ENCODE data around the gene VEGFC. TPM values are rescaled to one million over a fixed set of nuclear protein-coding genes. Genes with fewer than 3 reads are reported as not detected.

Gene VEGFC
- total and polyA plus RNA-seq, 10 of the 15 experiments (the other 5 are each of a cell fraction or from before 2014, with no cell fraction given), result 0.03 to 0.04 TPM; not detected in 8

GRCh38 chr4:176635372-176636261 lies 157.1 kb downstream of the VEGFC start:
- no peak for TF ChIP-seq GABPA (IDR thresholded peaks at IDR 0.05; ENCODE audit: low read depth)
- no peak for TF ChIP-seq YY1 (IDR thresholded peaks at IDR 0.05; ENCODE audit: low read depth, low read length)
- TF ChIP-seq ZBED1 (IDR thresholded peaks at IDR 0.05; ENCODE audit: borderline replicate concordance), result no peak
- no peak for TF ChIP-seq SMARCA5 (IDR thresholded peaks at IDR 0.05)
- no peak for TF ChIP-seq CTCF (IDR thresholded peaks at IDR 0.05 in 2 of 3, conservative IDR thresholded peaks at IDR 0.05 in 1 of 3; ENCODE audit: control insufficient read depth in 2 of 3, extremely low read depth in 1 of 3, insufficient read depth in 1 of 3, low read depth in 3 of 3, low read length in 3 of 3)
- TF ChIP-seq ATF7 (IDR thresholded peaks at IDR 0.05; ENCODE audit: low read depth), result peak; percentile 88
- Histone ChIP-seq H3K79me2 (ENCODE audit: control insufficient read depth, insufficient read depth, low read length) (no peaks in the 10 kb centered on the region), H3K9ac (ENCODE audit: control insufficient read depth, insufficient read depth, low read length) (no peak overlapping the region), H3K36me3 (ENCODE audit: control insufficient read depth in 2 of 2, insufficient read depth in 2 of 2, low read length in 1 of 2) (no peaks in the 10 kb centered on the region), H3K4me1 (ENCODE audit: control insufficient read depth, insufficient read depth, low read length) (no peaks in the 10 kb centered on the region), H3K4me3 (no peak overlapping the region), H3K9me3 (replicated peaks; ENCODE audit: control insufficient read depth, insufficient read depth, low read length) (no peaks in the 10 kb centered on the region), H3K4me2 (ENCODE audit: control insufficient read depth, insufficient read depth) (no peak overlapping the region), H4K20me1 (ENCODE audit: control insufficient read depth, insufficient read depth) (no peaks in the 10 kb centered on the region), H3K27ac (ENCODE audit: control insufficient read depth, insufficient read depth) (no peak overlapping the region), H3K27me3 (replicated peaks in 1 of 2; ENCODE audit: control insufficient read depth in 2 of 2, insufficient read depth in 2 of 2, low read length in 1 of 2) (no peaks in the 10 kb centered on the region; a peak in 1 of 4 replicates), H2AFZ (ENCODE audit: control insufficient read depth, low read depth, low read length) (no peak overlapping the region)
- no peak for FAIRE-seq
- ChIA-PET CTCF (interaction anchor here (0.6 kb wide), 1 partner anchor 261 kb away, joined by 3 read pairs; no protein-coding TSS in a partner anchor), RAD21 (ENCODE audit: unreplicated experiment) (no interaction called here), POLR2A (no interaction called here), SMC1A (ENCODE audit: uncharacterized antibody, unreplicated experiment) (interaction anchor here (0.6 kb wide), 1 partner anchor 18 kb away, joined by 3 read pairs; no protein-coding TSS in a partner anchor)
- no peak; the same call in 2 of the 3 replicates for ATAC-seq
- no TSS peak for BruUV-seq (replicated peaks)
- WGBS (ENCODE audit: insufficient coverage, insufficient replicate concordance, low lambda C conversion rate, missing lambda C conversion rate), result 13% methylated on average over 8 of the region's 8 CpGs
- intact Hi-C loops (cut with micrococcal nuclease; ENCODE audit: unreplicated experiment), result no loop called here
- in situ Hi-C loops (cut with MboI), result no loop called here
- no peak for DNase-seq (ENCODE audit: low read depth, low spot score)
